ENCODE measurements around the gene INTS1. TPM values are rescaled to one million over a fixed set of nuclear protein-coding genes. Genes with fewer than 3 reads are reported as not detected.

The INTS1 gene
- polyA plus RNA-seq, 1 donor from 2014 or later: 21.1 TPM

- no peak overlapping the region for H3K4me2 ChIP-seq (ENCODE audit: low read length)
- TF ChIP-seq TAF1 (IDR thresholded peaks at IDR 0.05; ENCODE audit: low read depth) (no peak), MXI1 (conservative IDR thresholded peaks at IDR 0.05; ENCODE audit: poor library complexity, severe bottlenecking) (no peak), EP300 (conservative IDR thresholded peaks at IDR 0.05; ENCODE audit: poor library complexity, severe bottlenecking) (no peak), RAD21 (conservative IDR thresholded peaks at IDR 0.05) (no peak), SMC3 (conservative IDR thresholded peaks at IDR 0.05; ENCODE audit: poor library complexity) (no peak), EZH2 (IDR thresholded peaks at IDR 0.05; ENCODE audit: borderline replicate concordance, insufficient read depth, low read length, poor library complexity, severe bottlenecking) (no peak), CTCF (IDR thresholded peaks at IDR 0.05; ENCODE audit: poor library complexity, severe bottlenecking) (no peak), POLR2AphosphoS5 (IDR thresholded peaks at IDR 0.05) (no peak)
- TF ChIP-seq, protein P1, sequence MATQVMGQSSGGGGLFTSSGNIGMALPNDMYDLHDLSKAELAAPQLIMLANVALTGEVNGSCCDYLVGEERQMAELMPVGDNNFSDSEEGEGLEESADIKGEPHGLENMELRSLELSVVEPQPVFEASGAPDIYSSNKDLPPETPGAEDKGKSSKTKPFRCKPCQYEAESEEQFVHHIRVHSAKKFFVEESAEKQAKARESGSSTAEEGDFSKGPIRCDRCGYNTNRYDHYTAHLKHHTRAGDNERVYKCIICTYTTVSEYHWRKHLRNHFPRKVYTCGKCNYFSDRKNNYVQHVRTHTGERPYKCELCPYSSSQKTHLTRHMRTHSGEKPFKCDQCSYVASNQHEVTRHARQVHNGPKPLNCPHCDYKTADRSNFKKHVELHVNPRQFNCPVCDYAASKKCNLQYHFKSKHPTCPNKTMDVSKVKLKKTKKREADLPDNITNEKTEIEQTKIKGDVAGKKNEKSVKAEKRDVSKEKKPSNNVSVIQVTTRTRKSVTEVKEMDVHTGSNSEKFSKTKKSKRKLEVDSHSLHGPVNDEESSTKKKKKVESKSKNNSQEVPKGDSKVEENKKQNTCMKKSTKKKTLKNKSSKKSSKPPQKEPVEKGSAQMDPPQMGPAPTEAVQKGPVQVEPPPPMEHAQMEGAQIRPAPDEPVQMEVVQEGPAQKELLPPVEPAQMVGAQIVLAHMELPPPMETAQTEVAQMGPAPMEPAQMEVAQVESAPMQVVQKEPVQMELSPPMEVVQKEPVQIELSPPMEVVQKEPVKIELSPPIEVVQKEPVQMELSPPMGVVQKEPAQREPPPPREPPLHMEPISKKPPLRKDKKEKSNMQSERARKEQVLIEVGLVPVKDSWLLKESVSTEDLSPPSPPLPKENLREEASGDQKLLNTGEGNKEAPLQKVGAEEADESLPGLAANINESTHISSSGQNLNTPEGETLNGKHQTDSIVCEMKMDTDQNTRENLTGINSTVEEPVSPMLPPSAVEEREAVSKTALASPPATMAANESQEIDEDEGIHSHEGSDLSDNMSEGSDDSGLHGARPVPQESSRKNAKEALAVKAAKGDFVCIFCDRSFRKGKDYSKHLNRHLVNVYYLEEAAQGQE (IDR thresholded peaks at IDR 0.05; ENCODE audit: borderline replicate concordance): no peak
- no peak overlapping the region for H3K9ac ChIP-seq (ENCODE audit: low read length)
- no peaks in the 10 kb centered on the region for H3F3A ChIP-seq (ENCODE audit: insufficient read depth, low read length, poor library complexity, severe bottlenecking)
- no peaks in the 10 kb centered on the region for H3K9me2 ChIP-seq (ENCODE audit: insufficient read depth, low read length)
- no peaks in the 10 kb centered on the region for H3K36me3 ChIP-seq (ENCODE audit: insufficient read depth, low read length)
- H3K4me3 ChIP-seq (ENCODE audit: low read length): no peak overlapping the region
- H4K20me1 ChIP-seq (ENCODE audit: insufficient read depth): no peaks in the 10 kb centered on the region
- no peak overlapping the region for H2AFZ ChIP-seq (ENCODE audit: low read depth, low read length)
- H3K27me3 ChIP-seq (ENCODE audit: insufficient read depth, low read depth, low read length): no peaks in the 10 kb centered on the region
- H3K9me3 ChIP-seq (ENCODE audit: low read length): no peaks in the 10 kb centered on the region
- H3K27ac ChIP-seq (ENCODE audit: low read length): no peak overlapping the region
- peaks cover 13% of the 10 kb centered on the region for H3K79me2 ChIP-seq (replicated peaks; ENCODE audit: insufficient read depth, low read length)
These were observed 4.7 kb downstream of the INTS1 start for GRCh38 chr7:1499367-1500029.

GRCh38 chr7:1498370-1499305 lies 5.6 kb downstream of the INTS1 start:
- H2AFZ ChIP-seq (ENCODE audit: low read depth, low read length): no peak overlapping the region
- TF ChIP-seq EZH2 (IDR thresholded peaks at IDR 0.05; ENCODE audit: borderline replicate concordance, insufficient read depth, low read length, poor library complexity, severe bottlenecking): no peak
- no peak for TF ChIP-seq TAF1 (IDR thresholded peaks at IDR 0.05; ENCODE audit: low read depth)
- H3K27me3 ChIP-seq (ENCODE audit: insufficient read depth, low read depth, low read length): no peaks in the 10 kb centered on the region
- no peak overlapping the region for H3K4me3 ChIP-seq (ENCODE audit: low read length)
- H3K4me2 ChIP-seq (ENCODE audit: low read length): no peak overlapping the region
- no peaks in the 10 kb centered on the region for H3F3A ChIP-seq (ENCODE audit: insufficient read depth, low read length, poor library complexity, severe bottlenecking)
- no peak overlapping the region for H3K9ac ChIP-seq (ENCODE audit: low read length)
- peaks cover 11% of the 10 kb centered on the region for H3K79me2 ChIP-seq (replicated peaks; ENCODE audit: insufficient read depth, low read length)
- H3K27ac ChIP-seq (ENCODE audit: low read length): no peak overlapping the region
- no peaks in the 10 kb centered on the region for H3K9me3 ChIP-seq (ENCODE audit: low read length)
- H4K20me1 ChIP-seq (ENCODE audit: insufficient read depth): no peaks in the 10 kb centered on the region
- H3K9me2 ChIP-seq (ENCODE audit: insufficient read depth, low read length): no peaks in the 10 kb centered on the region
- no peaks in the 10 kb centered on the region for H3K36me3 ChIP-seq (ENCODE audit: insufficient read depth, low read length)
